GM19452 (cell line): Measurements from ENCODE around the gene OCEL1.
"Not testable (repeated sequence)": the region's sequence is repeated elsewhere in the genome, so short reads cannot be mapped to it uniquely, and the experiment has no call there.

Experiments used
- ATAC-seq: cut with Tn5 transposase; IDR thresholded peaks from one replicate; pipeline ENCODE4 v1.9.1; 2021; ENCODE audit not compliant: unreplicated experiment

The OCEL1 gene, protein sequence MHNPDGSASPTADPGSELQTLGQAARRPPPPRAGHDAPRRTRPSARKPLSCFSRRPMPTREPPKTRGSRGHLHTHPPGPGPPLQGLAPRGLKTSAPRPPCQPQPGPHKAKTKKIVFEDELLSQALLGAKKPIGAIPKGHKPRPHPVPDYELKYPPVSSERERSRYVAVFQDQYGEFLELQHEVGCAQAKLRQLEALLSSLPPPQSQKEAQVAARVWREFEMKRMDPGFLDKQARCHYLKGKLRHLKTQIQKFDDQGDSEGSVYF

GRCh38 chr19:17226002-17226933 is at the start of gene OCEL1:
TSS of gene OCEL1 (plus strand) at chr19:17226226. CDS start at chr19:17226248, 22 bp downstream.
- peak; percentile 86 for ATAC-seq

DNA sequence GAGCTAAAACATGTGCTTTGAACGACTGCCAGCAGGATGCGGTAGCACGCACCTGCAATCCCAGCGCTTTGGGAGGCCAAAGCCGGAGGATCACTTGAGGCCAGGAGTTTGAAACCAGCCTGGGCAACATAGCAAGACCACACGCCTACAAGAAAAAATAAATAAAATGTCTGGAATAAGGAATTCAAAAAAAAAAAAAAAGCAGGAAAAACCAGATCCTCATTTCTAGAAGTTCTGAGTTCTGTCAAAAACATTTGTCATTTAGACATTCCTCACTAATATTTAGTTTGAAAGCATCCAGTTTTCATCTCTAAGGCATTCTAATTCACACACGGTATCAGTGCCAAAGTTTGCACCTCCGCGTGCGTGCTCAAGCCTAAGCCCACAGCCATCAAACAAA is 47.7 kb upstream of the OCEL1 start:
- ATAC-seq: no peak

DNA sequence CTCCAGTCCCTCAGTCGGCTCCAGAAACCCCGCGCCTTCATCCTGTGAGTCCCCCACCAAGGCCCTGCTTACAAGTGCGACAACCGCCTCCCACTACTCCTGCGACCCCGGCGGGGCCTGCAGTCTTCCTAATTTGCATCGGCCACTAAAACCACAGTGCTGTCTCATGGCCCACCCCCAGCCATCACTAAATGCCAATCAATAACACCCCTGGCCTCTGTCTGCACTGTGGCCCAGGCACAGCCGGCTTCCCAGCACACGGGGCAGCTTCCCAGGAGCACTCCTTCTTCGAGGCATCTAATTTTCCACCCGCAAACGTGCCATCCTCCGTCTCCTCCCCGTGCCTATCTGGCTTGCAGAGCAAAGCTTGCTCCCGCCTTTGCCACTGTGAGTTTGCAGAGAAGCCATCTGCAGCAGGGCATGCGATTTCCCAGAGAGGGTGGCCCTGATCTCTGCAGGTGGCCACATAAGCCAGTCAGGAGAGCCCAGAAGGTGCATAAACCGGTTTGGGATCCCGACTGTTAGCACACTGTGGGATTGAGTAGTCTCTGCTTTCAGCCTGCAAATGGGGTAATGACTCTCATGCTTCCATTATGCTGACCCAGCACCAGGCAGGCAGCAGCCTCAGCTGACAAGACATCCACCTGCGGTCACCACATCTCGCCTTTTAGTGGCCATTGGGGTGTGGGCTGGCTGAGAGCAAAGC is 44.9 kb upstream of the OCEL1 start:
- no peak for ATAC-seq

GRCh38 chr19:17183271-17183761 is 42.7 kb upstream of the OCEL1 start:
- no peak for ATAC-seq

- no peak for ATAC-seq
Measured at GRCh38 chr19:17183858-17184321, 42.1 kb upstream of the OCEL1 start.

DNA sequence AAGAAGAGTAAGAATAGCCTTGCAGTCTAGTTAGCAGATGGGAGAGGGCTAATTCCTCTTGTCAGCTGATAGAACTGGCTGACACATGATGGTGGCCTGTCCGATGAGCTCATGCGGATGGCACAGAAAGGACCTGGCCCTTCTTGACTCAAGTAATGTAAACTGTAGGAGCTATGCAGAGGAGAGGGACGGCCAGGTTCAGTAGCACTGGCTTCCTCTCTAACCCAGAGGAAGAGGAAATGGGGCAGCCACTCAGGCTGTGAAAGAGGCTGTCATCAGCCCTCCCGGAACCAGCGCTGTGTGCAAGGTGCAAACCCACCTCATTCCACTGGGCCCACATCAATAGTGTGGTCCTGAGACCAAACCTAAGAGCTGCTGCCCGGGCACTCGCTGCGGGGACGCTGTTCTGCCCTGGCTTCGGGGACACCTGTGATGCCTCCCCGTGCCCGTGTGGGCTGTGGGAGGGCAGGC is 41.6 kb upstream of the OCEL1 start:
- ATAC-seq: no peak

DNA sequence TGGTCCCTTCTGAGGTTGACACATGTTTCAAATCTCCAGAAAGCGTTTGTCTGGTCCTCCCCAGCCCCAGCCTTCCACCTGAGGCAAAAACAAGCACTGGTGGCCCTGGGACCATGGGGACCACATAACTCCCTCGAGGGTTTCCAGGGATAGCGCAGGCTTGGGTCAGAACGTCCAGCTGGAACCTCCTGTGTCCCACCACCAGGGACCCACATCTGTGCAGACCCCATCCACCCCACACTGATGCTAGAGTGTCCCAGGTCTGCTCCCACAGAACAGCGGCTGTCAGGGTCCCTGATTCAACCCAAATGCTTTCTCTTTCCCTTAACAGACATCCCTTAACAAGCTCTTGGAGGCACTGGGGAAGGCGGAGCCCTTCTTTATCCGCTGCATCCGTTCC is 40.4 kb upstream of the OCEL1 start:
- no peak for ATAC-seq

DNA sequence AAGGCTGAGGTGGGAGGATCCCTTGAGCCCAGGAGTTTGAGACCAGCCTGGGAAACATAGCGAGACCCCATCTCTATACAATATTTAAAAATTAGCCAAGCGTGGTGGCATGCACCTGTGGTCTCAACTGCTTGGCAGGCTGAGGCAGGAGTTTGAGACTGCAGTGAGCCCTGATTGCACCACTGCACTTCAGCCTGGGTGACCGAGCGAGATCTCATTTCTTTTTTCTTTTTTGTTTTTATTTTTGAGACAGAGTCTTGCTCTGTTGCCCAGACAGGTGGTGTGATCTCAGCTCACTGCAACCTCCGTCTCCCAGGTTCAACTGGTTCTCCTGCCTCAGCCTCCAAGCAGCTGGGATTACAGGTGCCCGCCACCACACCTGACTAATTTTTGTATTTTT is 34.3 kb upstream of the OCEL1 start:
- not testable (repeated sequence) for ATAC-seq

GRCh38 chr19:17192751-17193150 is 33.3 kb upstream of the OCEL1 start:
- no peak for ATAC-seq

GRCh38 chr19:17194608-17195007 is 31.4 kb upstream of the OCEL1 start:
- ATAC-seq: no peak

DNA sequence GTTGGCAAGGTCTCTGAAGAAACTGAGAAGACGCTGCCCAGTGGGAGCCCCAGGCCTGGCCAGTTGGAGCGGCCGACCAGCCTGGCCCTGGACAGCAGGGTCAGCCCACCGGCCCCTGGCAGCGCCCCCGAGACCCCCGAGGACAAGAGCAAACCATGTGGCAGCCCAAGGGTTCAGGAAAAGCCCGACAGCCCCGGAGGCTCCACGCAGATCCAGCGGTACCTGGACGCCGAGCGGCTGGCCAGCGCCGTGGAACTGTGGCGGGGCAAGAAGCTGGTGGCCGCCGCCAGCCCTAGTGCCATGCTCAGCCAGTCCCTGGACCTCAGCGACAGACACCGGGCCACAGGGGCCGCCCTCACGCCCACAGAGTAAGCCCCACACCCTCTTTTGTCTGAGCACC is 30.9 kb upstream of the OCEL1 start:
- ATAC-seq: no peak

- no peak for ATAC-seq
Measured at GRCh38 chr19:17196610-17197009, 29.4 kb upstream of the OCEL1 start.

DNA sequence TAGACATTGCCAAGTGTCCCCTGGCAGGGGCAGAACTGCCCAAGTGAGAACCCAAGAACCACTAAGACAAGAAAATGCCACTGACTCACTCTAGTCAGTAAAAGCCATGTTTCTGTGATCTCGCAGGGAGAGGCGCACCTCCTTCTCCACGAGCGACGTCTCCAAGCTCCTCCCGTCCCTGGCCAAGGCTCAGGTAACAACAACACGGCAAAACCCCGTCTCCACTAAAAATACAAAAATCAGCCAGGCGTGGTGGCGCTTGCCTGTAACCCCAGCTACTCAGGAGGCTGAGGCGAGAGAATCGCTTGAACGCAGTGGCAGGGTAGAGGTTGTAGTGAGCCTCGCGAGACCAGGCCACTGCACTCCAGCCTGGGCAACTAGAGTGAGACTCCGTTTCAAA is 28.4 kb upstream of the OCEL1 start:
- ATAC-seq: no peak

GRCh38 chr19:17200408-17201079 is 25.5 kb upstream of the OCEL1 start:
- ATAC-seq: no peak

DNA sequence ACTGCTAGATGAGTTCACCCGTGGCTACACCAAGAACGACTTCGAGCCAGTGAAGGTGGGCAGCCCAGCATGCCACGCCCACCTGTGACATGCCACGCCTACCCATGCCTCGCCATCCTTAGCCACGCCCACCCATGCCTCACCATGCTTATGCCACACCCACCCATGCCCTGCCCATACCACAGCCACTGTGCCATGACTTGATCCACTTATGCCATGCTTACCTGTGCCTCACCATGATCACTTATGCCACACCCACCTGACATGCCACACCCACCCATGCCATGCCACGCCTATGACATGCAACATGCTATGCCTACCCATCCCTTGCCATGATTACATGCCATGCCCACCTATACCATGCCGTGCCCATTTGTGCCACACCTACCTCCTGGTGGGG is 23.8 kb upstream of the OCEL1 start:
- ATAC-seq: no peak

DNA sequence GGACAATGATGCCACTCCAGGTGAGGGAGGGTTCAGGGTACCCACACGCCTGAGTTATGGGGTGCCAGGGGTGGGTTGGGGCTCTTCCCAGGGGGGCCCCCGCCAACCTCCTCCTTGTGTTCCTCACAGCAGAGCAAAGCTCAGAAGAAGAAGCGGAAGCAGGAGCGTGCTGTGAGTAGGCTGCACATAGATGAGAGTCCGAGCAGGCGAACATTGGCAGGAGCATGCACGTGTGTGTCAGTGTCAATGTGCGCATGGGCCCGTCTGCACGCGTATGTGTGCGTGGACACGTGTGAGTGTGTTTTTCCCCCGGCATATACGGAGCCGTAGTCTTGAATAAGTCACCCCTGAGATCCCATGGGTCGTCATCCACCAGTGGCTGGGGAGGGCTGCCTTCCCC is 23.3 kb upstream of the OCEL1 start:
- ATAC-seq: no peak

GRCh38 chr19:17205237-17206140 is 20.5 kb upstream of the OCEL1 start:
- ATAC-seq: no peak

DNA sequence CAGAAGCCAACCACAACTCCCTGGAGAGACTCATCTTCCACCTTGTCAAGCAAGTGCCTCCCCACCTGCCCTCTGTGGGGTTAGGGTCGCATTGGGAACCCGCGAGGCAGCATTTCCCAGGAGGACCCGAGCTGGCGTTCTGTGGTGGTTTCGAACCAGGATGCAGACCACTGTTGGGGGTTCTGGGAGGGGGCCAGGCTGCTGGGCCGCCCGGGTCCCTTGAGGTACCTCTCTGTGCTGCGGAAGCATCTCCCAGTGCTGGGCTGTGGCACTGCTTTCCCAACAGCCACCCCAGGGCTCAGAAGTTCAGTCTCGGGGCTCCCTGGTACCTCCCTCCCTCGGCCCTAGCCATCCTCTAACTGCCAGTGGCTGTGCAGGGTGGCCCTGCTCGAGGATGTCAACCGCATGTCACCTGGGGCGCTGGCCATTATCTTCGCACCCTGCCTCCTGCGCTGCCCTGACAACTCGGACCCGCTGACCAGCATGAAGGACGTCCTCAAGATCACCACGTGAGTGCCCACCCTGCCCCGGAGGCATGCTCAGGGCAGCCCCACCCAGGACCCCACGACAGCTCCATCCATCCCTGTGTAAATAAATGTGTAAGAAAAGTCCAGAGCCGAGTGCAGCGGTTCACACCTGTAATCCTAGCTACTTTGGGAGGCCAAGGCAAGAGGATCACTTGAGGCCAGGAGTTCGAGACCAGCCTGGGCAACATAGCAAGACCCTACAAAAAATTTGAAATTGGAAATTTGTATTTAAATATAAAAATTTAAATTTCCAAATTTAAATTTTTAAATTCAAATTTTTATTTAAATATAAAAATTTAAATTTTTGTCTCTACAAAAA is 19.1 kb upstream of the OCEL1 start:
- ATAC-seq: no peak
